HG03354 (cell line): ENCODE results near the gene TRAPPC2.

Experiments
- ATAC-seq: cut with Tn5 transposase; IDR thresholded peaks from one replicate; pipeline ENCODE4 v1.9.1; 2021; ENCODE audit warnings: mild to moderate bottlenecking; ENCODE audit not compliant: unreplicated experiment, poor library complexity, severe bottlenecking

TRAPPC2 gene

GRCh38 chrX:13702111-13702789 is 32.2 kb downstream of the TRAPPC2 start:
- no peak for ATAC-seq

- ATAC-seq, result no peak
These were observed 34.0 kb downstream of the TRAPPC2 start for GRCh38 chrX:13700380-13700779.

GRCh38 chrX:13699183-13699826 is 35.1 kb downstream of the TRAPPC2 start:
- ATAC-seq, result peak; percentile 54

GRCh38 chrX:13698432-13698831 is 36.0 kb downstream of the TRAPPC2 start:
- ATAC-seq, result no peak

GRCh38 chrX:13697976-13698375 is 36.4 kb downstream of the TRAPPC2 start:
- peak; percentile 11 for ATAC-seq

GRCh38 chrX:13697455-13697854 is 37.0 kb downstream of the TRAPPC2 start:
- ATAC-seq, result peak; percentile 49

GRCh38 chrX:13695601-13696115 is 38.8 kb downstream of the TRAPPC2 start:
- ATAC-seq, result no peak

- ATAC-seq, result no peak
These were observed 39.4 kb downstream of the TRAPPC2 start for GRCh38 chrX:13694983-13695382.

- no peak for ATAC-seq
These were observed 40.1 kb downstream of the TRAPPC2 start for GRCh38 chrX:13694359-13694758.

- no peak for ATAC-seq
These were observed 41.0 kb downstream of the TRAPPC2 start for GRCh38 chrX:13693341-13693961.

GRCh38 chrX:13692771-13693231 is 41.6 kb downstream of the TRAPPC2 start:
- ATAC-seq, result no peak

- no peak for ATAC-seq
These were observed 42.5 kb downstream of the TRAPPC2 start for GRCh38 chrX:13691841-13692371.

- no peak for ATAC-seq
These were observed 43.6 kb downstream of the TRAPPC2 start for GRCh38 chrX:13690836-13691235.

- peak; percentile 1 for ATAC-seq
These were observed 44.6 kb downstream of the TRAPPC2 start for GRCh38 chrX:13689741-13690211.

- ATAC-seq, result peak; percentile 80
These were observed 45.3 kb downstream of the TRAPPC2 start, which contains the start of gene RAB9A for GRCh38 chrX:13688958-13689740. Gene RAB9A, plus strand, starts transcription at chrX:13689128. Its CDS starts 19,619 bp downstream, at chrX:13708747.

GRCh38 chrX:13688384-13688957 is 45.9 kb downstream of the TRAPPC2 start:
- ATAC-seq, result no peak

GRCh38 chrX:13687203-13687602 is 47.2 kb downstream of the TRAPPC2 start:
- no peak for ATAC-seq

GRCh38 chrX:13685126-13685763 is 49.2 kb downstream of the TRAPPC2 start:
- ATAC-seq, result no peak

- ATAC-seq, result no peak
These were observed 50.1 kb downstream of the TRAPPC2 start for GRCh38 chrX:13684361-13684760.
